Measurements from ENCODE around the gene OVAAL.

DNA sequence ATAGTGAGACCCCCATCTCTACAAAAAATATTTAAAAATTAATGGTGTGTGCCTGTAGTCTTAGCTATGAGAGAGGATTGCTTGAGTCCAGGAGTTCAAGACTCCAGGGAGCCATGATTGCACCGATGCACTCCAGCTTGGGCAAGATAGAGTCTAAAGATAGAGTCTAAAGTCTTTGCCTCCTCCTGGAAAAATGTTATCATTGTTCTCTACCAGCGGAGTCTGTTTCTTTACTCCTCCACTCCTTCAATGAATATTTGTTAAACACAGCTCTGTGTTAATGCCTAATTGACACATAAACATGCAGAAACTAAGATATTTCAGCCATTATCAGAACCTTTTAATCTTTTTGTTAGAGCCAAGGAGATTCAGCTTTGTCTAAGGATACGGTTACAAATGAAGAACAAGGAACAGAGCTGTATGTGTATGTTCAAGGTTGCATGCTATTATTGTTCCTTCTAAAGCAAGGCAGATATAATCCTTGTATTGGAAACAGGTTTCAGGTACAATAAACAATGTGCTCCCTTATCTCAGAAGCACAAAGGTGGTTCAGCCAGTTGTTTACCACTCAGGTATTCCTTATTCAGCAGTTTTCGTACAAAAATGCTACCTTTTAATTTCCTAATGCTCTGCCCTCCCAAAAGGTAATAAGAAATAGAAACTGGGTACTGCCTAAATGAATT lies 15.4 kb downstream of the OVAAL start:
- TF ChIP-seq, protein P1, sequence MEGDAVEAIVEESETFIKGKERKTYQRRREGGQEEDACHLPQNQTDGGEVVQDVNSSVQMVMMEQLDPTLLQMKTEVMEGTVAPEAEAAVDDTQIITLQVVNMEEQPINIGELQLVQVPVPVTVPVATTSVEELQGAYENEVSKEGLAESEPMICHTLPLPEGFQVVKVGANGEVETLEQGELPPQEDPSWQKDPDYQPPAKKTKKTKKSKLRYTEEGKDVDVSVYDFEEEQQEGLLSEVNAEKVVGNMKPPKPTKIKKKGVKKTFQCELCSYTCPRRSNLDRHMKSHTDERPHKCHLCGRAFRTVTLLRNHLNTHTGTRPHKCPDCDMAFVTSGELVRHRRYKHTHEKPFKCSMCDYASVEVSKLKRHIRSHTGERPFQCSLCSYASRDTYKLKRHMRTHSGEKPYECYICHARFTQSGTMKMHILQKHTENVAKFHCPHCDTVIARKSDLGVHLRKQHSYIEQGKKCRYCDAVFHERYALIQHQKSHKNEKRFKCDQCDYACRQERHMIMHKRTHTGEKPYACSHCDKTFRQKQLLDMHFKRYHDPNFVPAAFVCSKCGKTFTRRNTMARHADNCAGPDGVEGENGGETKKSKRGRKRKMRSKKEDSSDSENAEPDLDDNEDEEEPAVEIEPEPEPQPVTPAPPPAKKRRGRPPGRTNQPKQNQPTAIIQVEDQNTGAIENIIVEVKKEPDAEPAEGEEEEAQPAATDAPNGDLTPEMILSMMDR (conservative IDR thresholded peaks at IDR 0.05), result no peak
- no peak for TF ChIP-seq EZH2 (IDR thresholded peaks at IDR 0.05; ENCODE audit: low read depth)
